ENCODE data around the gene SLC25A22.

GRCh38 chr11:760236-760635, 37.8 kb downstream of the SLC25A22 start:
- TF ChIP-seq CTCF (IDR thresholded peaks at IDR 0.05) (no peak), POLR2A (IDR thresholded peaks at IDR 0.05) (no peak)
